ENCODE results near the gene NIT2.

DNA sequence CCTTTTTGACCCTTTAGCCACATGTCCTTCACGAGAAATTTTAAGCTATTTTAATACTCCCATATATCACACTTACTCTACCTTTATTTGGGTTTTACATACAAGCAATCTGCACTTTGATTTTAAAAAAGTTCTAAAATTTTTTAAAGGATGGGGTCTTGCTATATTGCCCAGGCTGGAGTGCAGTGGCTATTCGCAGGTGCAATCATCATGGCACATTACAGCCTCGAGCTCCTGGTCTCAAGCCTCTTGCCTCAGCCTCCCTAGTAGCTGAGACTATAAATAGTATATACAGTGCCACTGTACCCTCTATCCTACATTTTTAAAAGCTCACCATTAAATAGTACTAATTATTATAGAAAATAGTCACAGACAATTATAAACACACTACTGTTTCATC, 29.9 kb downstream of the NIT2 start:
- TF ChIP-seq, protein P1, sequence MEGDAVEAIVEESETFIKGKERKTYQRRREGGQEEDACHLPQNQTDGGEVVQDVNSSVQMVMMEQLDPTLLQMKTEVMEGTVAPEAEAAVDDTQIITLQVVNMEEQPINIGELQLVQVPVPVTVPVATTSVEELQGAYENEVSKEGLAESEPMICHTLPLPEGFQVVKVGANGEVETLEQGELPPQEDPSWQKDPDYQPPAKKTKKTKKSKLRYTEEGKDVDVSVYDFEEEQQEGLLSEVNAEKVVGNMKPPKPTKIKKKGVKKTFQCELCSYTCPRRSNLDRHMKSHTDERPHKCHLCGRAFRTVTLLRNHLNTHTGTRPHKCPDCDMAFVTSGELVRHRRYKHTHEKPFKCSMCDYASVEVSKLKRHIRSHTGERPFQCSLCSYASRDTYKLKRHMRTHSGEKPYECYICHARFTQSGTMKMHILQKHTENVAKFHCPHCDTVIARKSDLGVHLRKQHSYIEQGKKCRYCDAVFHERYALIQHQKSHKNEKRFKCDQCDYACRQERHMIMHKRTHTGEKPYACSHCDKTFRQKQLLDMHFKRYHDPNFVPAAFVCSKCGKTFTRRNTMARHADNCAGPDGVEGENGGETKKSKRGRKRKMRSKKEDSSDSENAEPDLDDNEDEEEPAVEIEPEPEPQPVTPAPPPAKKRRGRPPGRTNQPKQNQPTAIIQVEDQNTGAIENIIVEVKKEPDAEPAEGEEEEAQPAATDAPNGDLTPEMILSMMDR (IDR thresholded peaks at IDR 0.05): no peak
- no peak for TF ChIP-seq POLR2A (IDR thresholded peaks at IDR 0.05)

Data from adrenal gland (tissue), 5 donors.